K562 (cell line): ENCODE data around the gene MRO. TPM values are rescaled to one million over a fixed set of nuclear protein-coding genes. Genes with fewer than 3 reads are reported as not detected.

Experiments used
- CBFA2T2 ChIP-seq: fragments of 450-650 bp; conservative IDR thresholded peaks from 2 replicates; pipeline ENCODE4 v1.6.1; 2017; ENCODE audit warnings: mild to moderate bottlenecking
- CTCF ChIP-seq, 3 experiments: IDR thresholded peaks in 2 of 3; conservative IDR thresholded peaks in 1 of 3; 2 replicates each; pipeline ENCODE4 v1.5.1; 2011 to 2012; ENCODE audit warnings: low read length in 3 of 3, mild to moderate bottlenecking in 3 of 3, control low read depth in 2 of 3, improper control_type of control experiment in 1 of 3, inconsistent platforms in 1 of 3, low read depth in 1 of 3, mixed read lengths in 1 of 3, moderate library complexity in 1 of 3; ENCODE audit not compliant: insufficient read depth in 2 of 3
- EP400 ChIP-seq: fragments of 450-650 bp; IDR thresholded peaks from 2 replicates; pipeline ENCODE4 v1.6.1; 2017; ENCODE audit warnings: antibody characterized with exemption, mild to moderate bottlenecking, moderate library complexity
- FOXP4 ChIP-seq: sonication (generic); formaldehyde crosslinking; IDR thresholded peaks from 2 replicates; pipeline ENCODE4 v1.8.0; 2022; ENCODE audit warnings: mild to moderate bottlenecking, missing genetic modification reagents, borderline replicate concordance
- MGA ChIP-seq: fragments of 450-650 bp; IDR thresholded peaks from 2 replicates; pipeline ENCODE4 v1.6.1; 2016; ENCODE audit warnings: mild to moderate bottlenecking, moderate library complexity
- PBX2 ChIP-seq, 2 experiments: IDR thresholded peaks in 1 of 2; conservative IDR thresholded peaks in 1 of 2; 2 replicates each; pipeline ENCODE4 v1.6.1; 2016; ENCODE audit warnings: low read depth in 2 of 2, mild to moderate bottlenecking in 1 of 2, missing compliant biosample characterization in 1 of 2, missing genetic modification characterization in 1 of 2, moderate library complexity in 1 of 2
- RBM22 ChIP-seq: fragments of 200-400 bp; formaldehyde crosslinking; IDR thresholded peaks from 2 replicates; pipeline ENCODE4 v1.6.1; 2018; ENCODE audit warnings: low read length, low read depth; ENCODE audit not compliant: poor library complexity, severe bottlenecking
- TRIM24 ChIP-seq, 2 experiments: fragments of 450-650 bp; IDR thresholded peaks; 2 replicates each; pipeline ENCODE4 v1.6.1; 2016
- ZNF717 ChIP-seq: fragments of 250-450 bp; sonication (Bioruptor Pico); IDR thresholded peaks from 2 replicates; pipeline ENCODE4 v1.5.0; 2021
- polyA plus RNA-seq, 8 experiments: library from polyadenylated mRNA; depleted of rRNA in 4 of 8; stranded (reverse) in 5 of 8; unstranded in 3 of 8; fragments of >200 nt; fragmentation: Nextera tagmentation in 2 of 8; fragmentation: Illumina TruSeq in 1 of 8; extraction: Ambion mirVana in 2 of 8; extraction: Trizol in 1 of 8; gene quantifications; 2 replicates each; pipeline versions ENCODE4 v1.2.1 to v1.2.3, GENCODE V29; 2011 to 2014; ENCODE audit warnings: inconsistent platforms in 1 of 8, missing spikeins in 1 of 8
- total RNA-seq, 7 experiments: library from RNA; depleted of rRNA in 6 of 7; stranded (reverse); fragments of >200 nt in 6 of 7; fragmentation: Illumina TruSeq in 2 of 7; extraction: Trizol in 2 of 7; gene quantifications; 2 replicates each; pipeline versions ENCODE4 v1.2.1 to v1.2.3, GENCODE V29; 2011 to 2021; ENCODE audit warnings: low replicate concordance in 1 of 7

MRO gene
- total and polyA plus RNA-seq, 9 of the 15 experiments (the other 6 are each of a cell fraction or from before 2014, with no cell fraction given) = 0.06 TPM; not detected in 8

GRCh38 chr18:50806208-50806616 is 13.6 kb downstream of the MRO start (continued):
- peak; percentile 90 for TF ChIP-seq MGA
- no peak for TF ChIP-seq FOXP4
- TF ChIP-seq PBX2 (CRISPR knock-in tag; IDR thresholded peaks at IDR 0.05; ENCODE audit: low read depth) = no peak
- TF ChIP-seq PBX2 (tag; conservative IDR thresholded peaks at IDR 0.05; ENCODE audit: low read depth) = no peak
- peak; percentile 64 to 76; a peak in 3 of 4 replicates for TF ChIP-seq TRIM24 (IDR thresholded peaks at IDR 0.05)
- TF ChIP-seq EP400 = no peak
- no peak for TF ChIP-seq RBM22
- TF ChIP-seq CBFA2T2 = peak; percentile 83
- no peak for TF ChIP-seq ZNF717 (CRISPR knock-in tag)
- peak in 2 of 3 experiments; percentile 7 to 17; a peak in 2 of 6 replicates for TF ChIP-seq CTCF (IDR thresholded peaks at IDR 0.05 in 2 of 3, conservative IDR thresholded peaks at IDR 0.05 in 1 of 3; ENCODE audit: insufficient read depth in 2 of 3, low read depth in 1 of 3, low read length in 3 of 3)
